ENCODE measurements around the gene DLG2. TPM values are rescaled to one million over a fixed set of nuclear protein-coding genes. Genes with fewer than 3 reads are reported as not detected.

Gene DLG2
- total and polyA plus RNA-seq, 2 of the 4 experiments (the other 2 are of a cell fraction) = 0.31 to 0.36 TPM

DNA sequence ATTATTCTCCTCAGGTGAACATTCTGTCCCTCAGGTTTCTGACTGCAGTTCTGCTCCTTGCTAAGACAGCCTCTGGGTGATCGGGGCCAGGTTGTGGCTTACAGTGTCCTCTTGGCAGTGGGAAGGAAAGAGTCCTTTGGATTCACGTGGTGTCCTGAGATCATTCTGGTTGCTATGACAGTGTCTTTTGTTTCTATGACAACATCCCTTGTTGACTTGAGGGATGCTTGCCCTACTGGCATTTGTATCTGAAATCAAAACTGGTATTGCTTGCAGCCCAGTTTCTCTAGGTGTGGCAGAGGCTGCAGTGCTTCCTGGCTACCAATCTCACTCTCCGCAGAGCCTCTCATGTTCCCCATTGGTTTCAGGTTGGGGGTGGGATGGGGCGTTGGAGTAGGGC is 2189.2 kb downstream of the DLG2 start:
- H3K9me3 ChIP-seq (ENCODE audit: control insufficient read depth, insufficient read depth, low read length) = no peaks in the 10 kb centered on the region
- no peak overlapping the region for H2AK9ac ChIP-seq (replicated peaks; ENCODE audit: low read depth, low read length, poor library complexity)
- DNase-seq (no peak), ATAC-seq (ENCODE audit: low read depth) (no peak)
- H2BK5ac ChIP-seq (ENCODE audit: low read depth, low read length, poor library complexity, severe bottlenecking) = no peak overlapping the region
- H3K4me2 ChIP-seq (ENCODE audit: low read depth, low read length) = no peak overlapping the region
- TF ChIP-seq CEBPB (IDR thresholded peaks at IDR 0.05; ENCODE audit: low read depth, low read length) = no peak
- no peak for TF ChIP-seq BHLHE40 (IDR thresholded peaks at IDR 0.05; ENCODE audit: low read depth, low read length)
- H3K79me1 ChIP-seq (ENCODE audit: low read depth in 1 of 2, low read length in 2 of 2) = no peaks in the 10 kb centered on the region
- H3K36me3 ChIP-seq (ENCODE audit: control insufficient read depth, insufficient read depth, low read length) = no peaks in the 10 kb centered on the region
- H2BK15ac ChIP-seq (ENCODE audit: low read depth, low read length) = no peak overlapping the region
- H2BK20ac ChIP-seq (ENCODE audit: low read depth, low read length) = no peak overlapping the region
- intact Hi-C loops (cut with micrococcal nuclease) = no loop called here
- H3K14ac ChIP-seq (replicated peaks; ENCODE audit: low read depth, low read length) = no peak overlapping the region
- no peak overlapping the region for H3K56ac ChIP-seq (ENCODE audit: extremely low read depth, insufficient read depth, low read length)
- no peak overlapping the region for H4K8ac ChIP-seq (ENCODE audit: low read depth in 2 of 2, low read length in 2 of 2)
- in situ Hi-C loops (cut with MboI; ENCODE audit: low sequenced_read_pairs) = no loop called here
- no peaks in the 10 kb centered on the region for H3K9me1 ChIP-seq (ENCODE audit: insufficient read depth, low read length)
- POLR2A ChIA-PET (ENCODE audit: unreplicated experiment) = no interaction called here
- no peak overlapping the region for H3K18ac ChIP-seq (ENCODE audit: low read depth, low read length)
- no peak overlapping the region for H4K91ac ChIP-seq (ENCODE audit: insufficient read depth, low read depth, low read length)
- H3K27me3 ChIP-seq (ENCODE audit: control insufficient read depth, insufficient read depth, low read length) = no peaks in the 10 kb centered on the region
- no peak overlapping the region for H3K23ac ChIP-seq (ENCODE audit: low read depth, low read length)
- dilution Hi-C loops (cut with HindIII; ENCODE audit: low sequenced_read_pairs, unreplicated experiment) = no loop called here
- no peak overlapping the region for H3K4me3 ChIP-seq (ENCODE audit: insufficient read depth, low read depth, low read length)
- WGBS, 2 experiments (ENCODE audit: extremely low coverage in 2 of 2, insufficient read length in 1 of 2) = no CpG with 5 or more reads among the region's 4 CpGs
- H2BK120ac ChIP-seq (ENCODE audit: low read depth, low read length) = no peak overlapping the region
- no peak overlapping the region for H3K9ac ChIP-seq (ENCODE audit: low read depth, low read length)
- H2AFZ ChIP-seq (replicated peaks; ENCODE audit: low read length, poor library complexity) = no peak overlapping the region
- no peak overlapping the region for H3K4ac ChIP-seq (ENCODE audit: low read depth, low read length)
- H4K5ac ChIP-seq (ENCODE audit: low read depth, low read length) = no peak overlapping the region
- no peaks in the 10 kb centered on the region for H3K4me1 ChIP-seq (ENCODE audit: control insufficient read depth, insufficient read depth, low read length)
- H2AK5ac ChIP-seq (ENCODE audit: low read depth, low read length) = no peak overlapping the region
- CTCF ChIA-PET = no interaction called here
- no peak overlapping the region for H3K27ac ChIP-seq (ENCODE audit: insufficient read depth, low read length)
- no TSS peak for BruUV-seq (replicated peaks)
- H4K20me1 ChIP-seq (ENCODE audit: insufficient read depth, low read length) = no peaks in the 10 kb centered on the region

All from IMR-90 (cell line).